GM23248 (cell line): Measurements from ENCODE around the gene RFX3. TPM values are rescaled to one million over a fixed set of nuclear protein-coding genes. Genes with fewer than 3 reads are reported as not detected.

Experiments used
- DNase-seq: peaks from one replicate; pipeline ENCODE4 v3.0.0-alpha.2; 2015
- H2AFZ ChIP-seq: fragments of 200-600 bp; sonication (generic); 2 replicates; pipeline ENCODE4 v1.6.1; 2016; ENCODE audit warnings: antibody characterized with exemption
- H3F3A ChIP-seq: fragments of 200-600 bp; sonication (generic); 2 replicates; pipeline ENCODE4 v1.6.1; 2016; ENCODE audit warnings: mild to moderate bottlenecking, antibody characterized with exemption, mixed run types; ENCODE audit not compliant: insufficient read depth
- H3K27ac ChIP-seq: fragments of 200-600 bp; sonication (generic); 2 replicates; pipeline ENCODE4 v1.5.1; 2016; ENCODE audit warnings: mild to moderate bottlenecking
- H3K27me3 ChIP-seq: fragments of 200-600 bp; sonication (generic); replicated peaks from 2 replicates; pipeline ENCODE4 v1.6.1; 2016; ENCODE audit warnings: mild to moderate bottlenecking; ENCODE audit not compliant: insufficient read depth
- H3K36me3 ChIP-seq: fragments of 200-600 bp; sonication (generic); 2 replicates; pipeline ENCODE4 v1.6.1; 2016; ENCODE audit warnings: low read depth, mild to moderate bottlenecking
- H3K4me1 ChIP-seq: fragments of 200-600 bp; sonication (generic); 2 replicates; pipeline ENCODE4 v1.6.1; 2016; ENCODE audit warnings: mild to moderate bottlenecking; ENCODE audit not compliant: insufficient read depth
- H3K4me2 ChIP-seq: fragments of 200-600 bp; sonication (generic); one replicate; pipeline ENCODE4 v1.6.1; 2016; ENCODE audit warnings: mild to moderate bottlenecking; ENCODE audit not compliant: unreplicated experiment
- H3K4me3 ChIP-seq: fragments of 200-600 bp; sonication (generic); 2 replicates; pipeline ENCODE4 v1.5.1; 2016; ENCODE audit warnings: mild to moderate bottlenecking
- H3K79me2 ChIP-seq: fragments of 200-600 bp; sonication (generic); 2 replicates; pipeline ENCODE4 v1.6.1; 2016; ENCODE audit warnings: mild to moderate bottlenecking; ENCODE audit not compliant: insufficient read depth
- H3K9ac ChIP-seq: fragments of 200-600 bp; sonication (generic); 2 replicates; pipeline ENCODE4 v1.6.1; 2016; ENCODE audit warnings: mild to moderate bottlenecking
- H3K9me2 ChIP-seq: fragments of 200-600 bp; sonication (generic); 2 replicates; pipeline ENCODE4 v1.6.1; 2016; ENCODE audit warnings: mixed run types, mild to moderate bottlenecking, moderate library complexity; ENCODE audit not compliant: insufficient read depth
- H3K9me3 ChIP-seq: fragments of 200-600 bp; sonication (generic); one replicate; pipeline ENCODE4 v1.6.1; 2017; ENCODE audit warnings: low read depth
- H4K20me1 ChIP-seq: fragments of 200-600 bp; sonication (generic); 2 replicates; pipeline ENCODE4 v1.6.0; 2016; ENCODE audit not compliant: insufficient read depth
- EZH2 ChIP-seq: fragments of 200-600 bp; sonication (generic); IDR thresholded peaks from 2 replicates; pipeline ENCODE4 v1.6.1; 2018; ENCODE audit warnings: antibody characterized with exemption, mild to moderate bottlenecking; ENCODE audit not compliant: insufficient read depth, poor library complexity, severe bottlenecking
- EZH2phosphoT487 ChIP-seq: fragments of 200-600 bp; sonication (generic); IDR thresholded peaks from 2 replicates; pipeline ENCODE4 v1.6.1; 2018; ENCODE audit warnings: antibody characterized with exemption, moderate library complexity, mild to moderate bottlenecking, low read depth; ENCODE audit not compliant: insufficient read depth
- WGBS, 2 experiments: methylation state at CpG; one replicate each; pipeline ENCODE4 v1.1.6; 2015 to 2017; ENCODE audit warnings: low lambda C conversion rate in 2 of 2, low coverage in 1 of 2; ENCODE audit errors: missing lambda C conversion rate in 2 of 2; 5-methylcytosine and 5-hydroxymethylcytosine counted together
- in situ Hi-C: fragments of 300-500 bp; cut with MboI; formaldehyde crosslinking; loops from 2 replicates; pipeline ENCODE4 v1.15.0; 2020
- polyA plus RNA-seq: library from polyadenylated mRNA; unstranded; fragments of >200 nt; fragmentation: Nextera tagmentation; extraction: Ambion mirVana; gene quantifications from 2 replicates; pipeline ENCODE4 v1.2.1, GENCODE V29; 2016
- total RNA-seq: library from RNA; depleted of rRNA; stranded (reverse); fragments of >200 nt; shearing (Covaris generic); gene quantifications from 2 replicates; pipeline ENCODE4 v1.2.3, GENCODE V29; 2014

RFX3 gene
- total and polyA plus RNA-seq, 2 experiments from 2014 or later = 0.80 to 1.9 TPM

- no peaks in the 10 kb centered on the region for H3F3A ChIP-seq
- no peak overlapping the region for H2AFZ ChIP-seq
- TF ChIP-seq EZH2phosphoT487 = no peak
- TF ChIP-seq EZH2 = no peak
- H3K9me3 ChIP-seq = no peaks in the 10 kb centered on the region
- no peaks in the 10 kb centered on the region for H3K27me3 ChIP-seq
- no peaks in the 10 kb centered on the region for H3K79me2 ChIP-seq
- H3K36me3 ChIP-seq = no peaks in the 10 kb centered on the region
- H3K4me1 ChIP-seq = no peaks in the 10 kb centered on the region
- no peak overlapping the region for H3K4me3 ChIP-seq
- no peak for DNase-seq
- in situ Hi-C loops = no loop called here
- WGBS, 2 experiments = 87 to 96% methylated on average over 3 of the region's 3 CpGs
- no peak overlapping the region for H3K27ac ChIP-seq
- H3K4me2 ChIP-seq = no peak overlapping the region
- H3K9ac ChIP-seq = no peak overlapping the region
- H3K9me2 ChIP-seq = no peaks in the 10 kb centered on the region
- H4K20me1 ChIP-seq = no peaks in the 10 kb centered on the region
Observed at GRCh38 chr9:3348169-3348568, 177.6 kb downstream of the RFX3 start.

DNA sequence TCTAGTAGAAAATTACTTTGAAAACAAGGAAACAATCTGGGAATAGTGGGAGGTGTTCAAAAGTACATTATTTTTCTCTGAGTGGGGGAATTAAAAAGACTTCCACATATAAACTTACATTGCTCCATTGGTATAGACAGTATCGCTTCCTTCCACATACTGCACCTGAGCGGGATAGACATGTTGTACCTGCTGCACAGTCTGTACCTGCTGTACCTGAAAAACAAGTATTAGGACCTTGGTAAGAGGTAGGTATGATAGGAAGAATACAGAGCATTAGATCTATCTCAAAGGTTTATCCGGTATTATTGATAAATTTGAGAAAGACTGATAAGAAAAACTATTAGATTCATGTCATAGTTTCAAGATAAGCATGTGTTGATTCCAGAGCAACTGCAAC lies 179.3 kb downstream of the RFX3 start:
- Histone ChIP-seq H3K4me2 (no peak overlapping the region), H3K36me3 (no peaks in the 10 kb centered on the region), H3K79me2 (no peaks in the 10 kb centered on the region), H3K4me3 (no peak overlapping the region), H4K20me1 (no peaks in the 10 kb centered on the region), H3K27ac (no peak overlapping the region), H3K9me2 (no peaks in the 10 kb centered on the region), H3K4me1 (peaks cover 12% of the 10 kb centered on the region), H3K9me3 (no peaks in the 10 kb centered on the region), H3F3A (peaks cover 8% of the 10 kb centered on the region; the same call in 1 of the 2 replicates), H2AFZ (no peak overlapping the region), H3K9ac (no peak overlapping the region), H3K27me3 (no peaks in the 10 kb centered on the region)
- in situ Hi-C loops = no loop called here
- no peak for TF ChIP-seq EZH2phosphoT487
- TF ChIP-seq EZH2 = no peak
- DNase-seq = no peak
- WGBS, 2 experiments = 99% methylated on average over 3 of the region's 3 CpGs

- in situ Hi-C loops = no loop called here
- TF ChIP-seq EZH2phosphoT487 (no peak), EZH2 (no peak)
- Histone ChIP-seq H3K4me1 (peaks cover 12% of the 10 kb centered on the region), H3K9ac (no peak overlapping the region), H3K36me3 (no peaks in the 10 kb centered on the region), H3K79me2 (no peaks in the 10 kb centered on the region), H3K9me2 (no peaks in the 10 kb centered on the region), H2AFZ (no peak overlapping the region), H3K27ac (no peak overlapping the region), H4K20me1 (no peaks in the 10 kb centered on the region), H3K4me3 (no peak overlapping the region), H3K9me3 (no peaks in the 10 kb centered on the region), H3K4me2 (no peak overlapping the region), H3K27me3 (no peaks in the 10 kb centered on the region), H3F3A (peaks cover 11% of the 10 kb centered on the region; the same call in 1 of the 2 replicates)
- no peak for DNase-seq
Observed at GRCh38 chr9:3343671-3344070, 182.1 kb downstream of the RFX3 start.

GRCh38 chr9:3342159-3342777 lies 183.5 kb downstream of the RFX3 start:
- peaks cover 17% of the 10 kb centered on the region for H3K4me1 ChIP-seq
- peak; percentile 71 for DNase-seq

More at GRCh38 chr9:3342159-3342777, 183.5 kb downstream of the RFX3 start:
- H3K36me3 ChIP-seq = no peaks in the 10 kb centered on the region
- no peaks in the 10 kb centered on the region for H3K9me3 ChIP-seq
- no peak overlapping the region for H3K4me3 ChIP-seq
- no peak overlapping the region for H3K9ac ChIP-seq
- WGBS, 2 experiments = 46 to 75% methylated on average over 2 of the region's 2 CpGs
- no peak overlapping the region for H3K4me2 ChIP-seq
- no peak overlapping the region for H2AFZ ChIP-seq
- no peaks in the 10 kb centered on the region for H3K9me2 ChIP-seq
- H3F3A ChIP-seq = peaks cover 11% of the 10 kb centered on the region; the same call in 1 of the 2 replicates
- H3K79me2 ChIP-seq = no peaks in the 10 kb centered on the region
- no peaks in the 10 kb centered on the region for H4K20me1 ChIP-seq
- in situ Hi-C loops = no loop called here
- H3K27me3 ChIP-seq = no peaks in the 10 kb centered on the region
- TF ChIP-seq EZH2phosphoT487 (no peak), EZH2 (no peak)
- H3K27ac ChIP-seq = peak overlapping the region; percentile 25
